Psoas muscle (tissue), 8 donors: ENCODE data around the gene CRYGN. TPM values are rescaled to one million over a fixed set of nuclear protein-coding genes. Genes with fewer than 3 reads are reported as not detected.
A peak's percentile ranks its signal among the peaks of the same experiment; 100 is the strongest.

Experiments
- ATAC-seq, 4 donors: fragments of 200-7000 bp; cut with Tn5 transposase; one replicate each; pipeline ENCODE4 v1.9.1; 2020; ENCODE audit warnings: moderate library complexity in 3 of 4, mild to moderate bottlenecking in 2 of 4
- DNase-seq, 2 donors: peaks; one replicate each; pipeline ENCODE4 v3.0.0-alpha.2; 2020
- H3K27ac ChIP-seq: fragments of 200-600 bp; one replicate; pipeline ENCODE4 v1.8.0; 2022
- H3K27me3 ChIP-seq, 3 donors: fragments of 200-600 bp in 1 of 3; one replicate each; pipeline versions ENCODE4 v1.6.1 to v1.8.0; 2013 to 2022; ENCODE audit warnings: low read length in 2 of 3, mild to moderate bottlenecking in 2 of 3, moderate library complexity in 1 of 3; ENCODE audit not compliant: insufficient read depth in 3 of 3
- H3K36me3 ChIP-seq, 2 donors: fragments of 200-600 bp in 1 of 2; one replicate each; pipeline versions ENCODE4 v1.6.1 to v1.8.0; 2013 to 2022; ENCODE audit warnings: low read depth in 1 of 2, mild to moderate bottlenecking in 1 of 2, moderate library complexity in 1 of 2; ENCODE audit not compliant: insufficient read depth in 1 of 2
- H3K4me1 ChIP-seq: fragments of 200-600 bp; one replicate; pipeline ENCODE4 v1.8.0; 2022
- H3K4me3 ChIP-seq: fragments of 200-600 bp; one replicate; pipeline ENCODE4 v1.8.0; 2022; ENCODE audit warnings: mild to moderate bottlenecking
- H3K9me3 ChIP-seq: fragments of 200-600 bp; one replicate; pipeline ENCODE4 v1.8.0; 2022
- CTCF ChIP-seq: fragments of 200-600 bp; IDR thresholded peaks from one replicate; pipeline ENCODE4 v1.8.0; 2022; ENCODE audit warnings: antibody characterized with exemption
- WGBS, 3 donors: extraction: QIAGEN DNeasy Blood & Tissue Kit; methylation state at CpG; one replicate each; pipeline versions ENCODE4 v1.1.6 to v1.1.7; 2013; 5-methylcytosine and 5-hydroxymethylcytosine counted together
- intact Hi-C, 2 donors: fragments of 100-400 bp; cut with DNase I; formaldehyde crosslinking; loops; one replicate each; pipeline versions ENCODE4 v1.11.0 to v1.14.2; 2022
- long read RNA-seq, 2 donors: library from polyadenylated mRNA; unstranded; transcript quantifications; one replicate each; pipeline ENCODE4 v2.0.0, GENCODE V29; 2021
- polyA plus RNA-seq, 3 donors: library from polyadenylated mRNA; stranded (reverse); fragments of 200-250 nt; gene quantifications; one replicate each; pipeline ENCODE4 v1.2.3, GENCODE V29; 2013
- total RNA-seq, 4 donors: library from RNA; stranded (reverse); fragmentation: NEBNext Ultra II Directional in 2 of 4; extraction: Animal tissue kit (Norgen Biotek cat#: 25700) in 2 of 4; gene quantifications; one replicate each; pipeline versions ENCODE4 v1.2.1 to v1.2.4, GENCODE V29; 2021 to 2023
- donor health status: healthy with polysubstance abuse.
- donor health status: DM: no; HTN: no; CAD: no; lungs with moderate emphysema.
- donor health status: Bipolar disorder and iron deficiency.
- donor health status: healthy.
- donor health status: DM: yes; HTN: yes; CAD: no.
- donor health status: DM: no; HTN: no; CAD: no.
- donor health status: DM: no; HTN: no; CAD: no.
- donor health status: DM: yes; HTN: yes; CAD: no.

CRYGN gene
- total RNA-seq (under 1 TPM in 1 of 4 donors, not detected in 3; 0.15 TPM), polyA plus RNA-seq (under 1 TPM in 1 of 3 donors, not detected in 2; 0.12 TPM)
- long read RNA-seq, donor 1: 0 reads
- long read RNA-seq, donor 2: 0 reads

- H3K4me1 ChIP-seq: no peaks in the 10 kb centered on the region
- ATAC-seq (peak in 2 of 4 donors; percentile 23 to 27), DNase-seq (peak in 1 of 2 donors; percentile 47)
- intact Hi-C loops: no loop called here
- TF ChIP-seq CTCF: no peak
- peaks cover 0 to 19% (median 15%) of the 10 kb centered on the region in 3 donors for H3K27me3 ChIP-seq
- peak within 1 kb of the TSS; percentile 28 for H3K4me3 ChIP-seq
- 16 to 26% (median 17%) methylated on average over 26 to 51 of the region's 51 CpGs for WGBS, 3 donors
- H3K27ac ChIP-seq: no peak within 1 kb of the TSS
- H3K9me3 ChIP-seq: no peaks in the 10 kb centered on the region
- no peaks in the 10 kb centered on the region for H3K36me3 ChIP-seq
These were observed at the start of gene CRYGN for GRCh38 chr7:151439855-151440798. Gene CRYGN (minus strand): TSS chr7:151440141. CDS start chr7:151439917, 224 bp downstream.

- no peak overlapping the region for H3K4me3 ChIP-seq
- 43 to 67% (median 66%) methylated on average over 2 of the region's 2 CpGs for WGBS, 3 donors
- no peaks in the 10 kb centered on the region for H3K9me3 ChIP-seq
- H3K4me1 ChIP-seq: peaks cover 43% of the 10 kb centered on the region
- no peak for TF ChIP-seq CTCF
- intact Hi-C loops: no loop called here
- H3K27me3 ChIP-seq: no peaks in the 10 kb centered on the region
- DNase-seq (no peak), ATAC-seq (no peak)
- H3K36me3 ChIP-seq: peaks cover 6 to 64% of the 10 kb centered on the region in 2 donors
- peak overlapping the region; percentile 47 for H3K27ac ChIP-seq
These were observed 49.6 kb upstream of the CRYGN start for GRCh38 chr7:151489498-151489897.

GRCh38 chr7:151488096-151488495, 48.2 kb upstream of the CRYGN start:
- Histone ChIP-seq H3K4me1 (peaks cover 41% of the 10 kb centered on the region), H3K4me3 (no peak overlapping the region), H3K9me3 (no peaks in the 10 kb centered on the region), H3K27ac (no peak overlapping the region), H3K27me3 (no peaks in the 10 kb centered on the region), H3K36me3 (peaks cover 7 to 78% of the 10 kb centered on the region in 2 donors)
- TF ChIP-seq CTCF: no peak
- DNase-seq (no peak), ATAC-seq (no peak)
- intact Hi-C loops: no loop called here

GRCh38 chr7:151487228-151487627, 47.3 kb upstream of the CRYGN start:
- Histone ChIP-seq H3K9me3 (no peaks in the 10 kb centered on the region), H3K4me1 (peaks cover 41% of the 10 kb centered on the region), H3K4me3 (no peak overlapping the region), H3K27me3 (no peaks in the 10 kb centered on the region), H3K36me3 (peaks cover 7 to 85% of the 10 kb centered on the region in 2 donors), H3K27ac (no peak overlapping the region)
- intact Hi-C loops: no loop called here
- no peak for TF ChIP-seq CTCF
- DNase-seq: no peak
- ATAC-seq: no peak
- 75 to 98% (median 80%) methylated on average over 2 of the region's 2 CpGs for WGBS, 3 donors
